Spinal cord (tissue), 10 donors: Measurements from ENCODE around the gene LYPLA2. TPM values are rescaled to one million over a fixed set of nuclear protein-coding genes. Genes with fewer than 3 reads are reported as not detected.
A peak's percentile ranks its signal among the peaks of the same experiment; 100 is the strongest.
"Not testable (repeated sequence)": the region's sequence is repeated elsewhere in the genome, so short reads cannot be mapped to it uniquely, and the experiment has no call there.

Experiments used
- DNase-seq, 6 donors: peaks; one replicate each; pipeline versions ENCODE4 v3.0.0 to v3.0.0-alpha.2; 2013 to 2015; ENCODE audit warnings: low spot score in 6 of 6, low read depth in 4 of 6
- H3K27ac ChIP-seq: one replicate; pipeline ENCODE4 v1.5.1; 2013; ENCODE audit warnings: low read depth, low read length, control low read depth
- H3K27me3 ChIP-seq: one replicate; pipeline ENCODE4 v1.6.1; 2013; ENCODE audit warnings: low read length; ENCODE audit not compliant: control insufficient read depth, insufficient read depth
- H3K36me3 ChIP-seq: one replicate; pipeline ENCODE4 v1.6.1; 2013; ENCODE audit warnings: low read length; ENCODE audit not compliant: control insufficient read depth, insufficient read depth
- H3K4me1 ChIP-seq: one replicate; pipeline ENCODE4 v1.6.1; 2013; ENCODE audit warnings: low read length; ENCODE audit not compliant: control insufficient read depth, insufficient read depth
- H3K4me3 ChIP-seq: one replicate; pipeline ENCODE4 v1.5.1; 2013; ENCODE audit warnings: low read depth, low read length, control low read depth
- H3K9me3 ChIP-seq: one replicate; pipeline ENCODE4 v1.6.1; 2013; ENCODE audit warnings: low read length; ENCODE audit not compliant: control insufficient read depth, insufficient read depth
- WGBS: methylation state at CpG from one replicate; pipeline ENCODE4 v1.1.5; 2013; ENCODE audit warnings: missing lambda C conversion rate; ENCODE audit not compliant: insufficient coverage; 5-methylcytosine and 5-hydroxymethylcytosine counted together
- polyA plus RNA-seq, 2 donors: library from polyadenylated mRNA; unstranded; fragments of 120-200 nt; gene quantifications; one replicate each; pipeline ENCODE4 v1.2.1, GENCODE V29; 2013; ENCODE audit not compliant: insufficient read length in 2 of 2
- total RNA-seq, 2 donors: library from RNA; depleted of rRNA in 1 of 2; stranded (reverse); fragments of 120-200 nt in 1 of 2; fragments of >200 nt in 1 of 2; gene quantifications; one replicate each; pipeline versions ENCODE4 v1.2.3 to v1.2.4, GENCODE V29; 2013 to 2014
- donor health status: healthy.

LYPLA2 gene
- total and polyA plus RNA-seq, 4 donors, result 28.3 to 73.7 (median 61.8) TPM

- peaks cover 8% of the 10 kb centered on the region for H3K4me1 ChIP-seq
- no peaks in the 10 kb centered on the region for H3K27me3 ChIP-seq
- H3K4me3 ChIP-seq, result no peak overlapping the region
- no peaks in the 10 kb centered on the region for H3K9me3 ChIP-seq
- H3K27ac ChIP-seq, result no peak overlapping the region
- 100% methylated on average over 1 of the region's 2 CpGs for WGBS
- no peak for DNase-seq
- peaks cover 7% of the 10 kb centered on the region for H3K36me3 ChIP-seq
Measured at GRCh38 chr1:23776217-23776616, 14.7 kb upstream of the LYPLA2 start.

- peaks cover 19% of the 10 kb centered on the region for H3K36me3 ChIP-seq
- DNase-seq, result peak; percentile 64 to 95 (median 74)
- no peaks in the 10 kb centered on the region for H3K9me3 ChIP-seq
- under 1% methylated on average over 78 of the region's 91 CpGs for WGBS
- peaks cover 8% of the 10 kb centered on the region for H3K4me1 ChIP-seq
- H3K27ac ChIP-seq, result peak within 1 kb of the TSS; percentile 94
- H3K27me3 ChIP-seq, result no peaks in the 10 kb centered on the region
- H3K4me3 ChIP-seq, result peak within 1 kb of the TSS; percentile 94
Measured at GRCh38 chr1:23777979-23778814, 12.7 kb upstream of the LYPLA2 start, which contains the start of gene PITHD1. PITHD1 (plus strand) TSS chr1:23778418; CDS start chr1:23778516, 98 bp downstream.

GRCh38 chr1:23779826-23780371 lies 11.0 kb upstream of the LYPLA2 start:
- Histone ChIP-seq H3K36me3 (peaks cover 30% of the 10 kb centered on the region), H3K27ac (no peak overlapping the region), H3K4me3 (no peak overlapping the region), H3K27me3 (no peaks in the 10 kb centered on the region), H3K4me1 (peaks cover 8% of the 10 kb centered on the region), H3K9me3 (no peaks in the 10 kb centered on the region)
- no CpG with 5 or more reads among the region's 3 CpGs for WGBS
- no peak for DNase-seq

- DNase-seq, H3K27me3 ChIP-seq, H3K4me1 ChIP-seq, H3K9me3 ChIP-seq, H3K4me3 ChIP-seq, H3K27ac ChIP-seq: not testable (repeated sequence)
- 100% methylated on average over 1 of the region's 11 CpGs for WGBS
- H3K36me3 ChIP-seq, result peaks cover 50% of the 10 kb centered on the region
Measured at GRCh38 chr1:23783141-23783540, 7.8 kb upstream of the LYPLA2 start.

- Histone ChIP-seq H3K4me3 (no peak overlapping the region), H3K36me3 (peaks cover 58% of the 10 kb centered on the region), H3K27ac (no peak overlapping the region), H3K9me3 (no peaks in the 10 kb centered on the region), H3K4me1 (no peaks in the 10 kb centered on the region), H3K27me3 (no peaks in the 10 kb centered on the region)
- WGBS, result 100% methylated on average over 2 of the region's 4 CpGs
- peak in 1 of 6 donors; percentile 20 for DNase-seq
Measured at GRCh38 chr1:23784846-23785245, 6.1 kb upstream of the LYPLA2 start.

GRCh38 chr1:23787701-23788100 lies 3.2 kb upstream of the LYPLA2 start:
- Histone ChIP-seq H3K4me3 (no peak overlapping the region), H3K27ac (no peak overlapping the region), H3K27me3 (no peaks in the 10 kb centered on the region), H3K4me1 (peaks cover 19% of the 10 kb centered on the region), H3K9me3 (no peaks in the 10 kb centered on the region), H3K36me3 (peaks cover 45% of the 10 kb centered on the region)
- DNase-seq, result no peak
- WGBS, result 89% methylated on average over 2 of the region's 3 CpGs

- 86% methylated on average over 1 of the region's 3 CpGs for WGBS
Measured at GRCh38 chr1:23788695-23789094, 2.2 kb upstream of the LYPLA2 start.

GRCh38 chr1:23791516-23792047 lies 637 bp downstream of the LYPLA2 start:
- no peak for DNase-seq
- no peaks in the 10 kb centered on the region for H3K9me3 ChIP-seq
- peak overlapping the region; percentile 79 for H3K4me3 ChIP-seq
- H3K4me1 ChIP-seq, result peaks cover 40% of the 10 kb centered on the region
- H3K27ac ChIP-seq, result no peak overlapping the region
- no peaks in the 10 kb centered on the region for H3K27me3 ChIP-seq
- 0% methylated on average over 14 of the region's 15 CpGs for WGBS
- H3K36me3 ChIP-seq, result peaks cover 55% of the 10 kb centered on the region

More at GRCh38 chr1:23788695-23789094, 2.2 kb upstream of the LYPLA2 start:
- Histone ChIP-seq H3K4me1 (peaks cover 28% of the 10 kb centered on the region), H3K36me3 (peaks cover 48% of the 10 kb centered on the region), H3K9me3 (no peaks in the 10 kb centered on the region), H3K4me3 (no peak overlapping the region), H3K27ac (no peak overlapping the region), H3K27me3 (no peaks in the 10 kb centered on the region)
- no peak for DNase-seq

GRCh38 chr1:23792151-23792945 lies 1.4 kb downstream of the LYPLA2 start:
- H3K4me1 ChIP-seq, result peaks cover 40% of the 10 kb centered on the region
- DNase-seq, result no peak
- no peaks in the 10 kb centered on the region for H3K9me3 ChIP-seq
- no peak overlapping the region for H3K27ac ChIP-seq
- WGBS, result 68% methylated on average over 17 of the region's 19 CpGs
- H3K27me3 ChIP-seq, result no peaks in the 10 kb centered on the region
- no peak overlapping the region for H3K4me3 ChIP-seq
- H3K36me3 ChIP-seq, result peaks cover 59% of the 10 kb centered on the region
